HG02943 (cell line): Measurements from ENCODE around the gene TBC1D7.
A peak's percentile ranks its signal among the peaks of the same experiment; 100 is the strongest.

Experiments used
- ATAC-seq: cut with Tn5 transposase; IDR thresholded peaks from one replicate; pipeline ENCODE4 v1.9.1; 2021; ENCODE audit warnings: mild to moderate bottlenecking, low read depth, moderate library complexity; ENCODE audit not compliant: unreplicated experiment

The TBC1D7 gene

GRCh38 chr6:13273931-13274706, 54.2 kb downstream of the TBC1D7 start:
- ATAC-seq, result no peak

- ATAC-seq, result no peak
These were observed 55.0 kb downstream of the TBC1D7 start for GRCh38 chr6:13273202-13273930.

DNA sequence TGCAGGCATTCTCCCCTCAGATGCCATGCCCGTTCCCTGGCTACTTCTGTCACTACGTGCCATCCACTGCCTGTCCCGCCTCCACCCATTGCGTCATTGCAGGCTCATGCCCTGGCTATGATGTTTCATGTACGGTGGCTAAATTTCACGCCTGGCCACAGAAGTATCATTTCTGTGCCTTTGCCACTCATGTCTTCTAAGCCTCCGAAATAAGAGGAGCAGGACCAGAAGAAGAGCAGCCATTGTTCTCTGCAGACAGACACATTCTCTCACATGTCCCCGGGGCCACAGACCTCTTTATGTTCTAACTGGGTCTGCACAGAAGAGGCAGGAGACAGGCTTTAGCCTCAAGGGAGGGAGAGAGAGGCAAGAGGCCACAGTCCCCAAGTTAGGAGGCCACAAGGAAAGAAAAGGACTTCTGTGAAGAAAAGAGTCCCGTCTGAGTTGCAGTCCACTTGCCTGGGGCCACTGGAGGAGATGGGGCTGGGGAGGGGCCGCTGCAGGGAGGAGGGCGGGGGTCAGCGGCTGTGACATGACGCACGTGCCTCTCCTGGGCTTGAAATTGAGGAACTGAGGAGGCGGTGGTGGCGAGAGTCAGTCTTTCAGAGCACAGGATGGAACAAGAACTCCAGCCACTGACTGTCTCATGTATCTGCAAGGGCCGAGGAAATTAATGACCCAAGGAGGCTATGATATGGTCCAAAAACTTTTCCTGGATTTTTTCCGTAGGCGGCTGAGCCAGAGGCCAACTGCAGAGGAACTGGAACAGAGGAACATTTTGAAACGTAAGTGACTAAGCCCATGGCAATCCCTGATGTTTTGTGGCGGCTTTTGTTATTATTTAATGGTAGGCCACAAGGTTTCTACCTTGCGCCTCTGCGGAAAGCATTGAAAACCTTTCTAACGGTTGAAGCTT, 55.9 kb downstream of the TBC1D7 start:
- peak; percentile 63 for ATAC-seq

DNA sequence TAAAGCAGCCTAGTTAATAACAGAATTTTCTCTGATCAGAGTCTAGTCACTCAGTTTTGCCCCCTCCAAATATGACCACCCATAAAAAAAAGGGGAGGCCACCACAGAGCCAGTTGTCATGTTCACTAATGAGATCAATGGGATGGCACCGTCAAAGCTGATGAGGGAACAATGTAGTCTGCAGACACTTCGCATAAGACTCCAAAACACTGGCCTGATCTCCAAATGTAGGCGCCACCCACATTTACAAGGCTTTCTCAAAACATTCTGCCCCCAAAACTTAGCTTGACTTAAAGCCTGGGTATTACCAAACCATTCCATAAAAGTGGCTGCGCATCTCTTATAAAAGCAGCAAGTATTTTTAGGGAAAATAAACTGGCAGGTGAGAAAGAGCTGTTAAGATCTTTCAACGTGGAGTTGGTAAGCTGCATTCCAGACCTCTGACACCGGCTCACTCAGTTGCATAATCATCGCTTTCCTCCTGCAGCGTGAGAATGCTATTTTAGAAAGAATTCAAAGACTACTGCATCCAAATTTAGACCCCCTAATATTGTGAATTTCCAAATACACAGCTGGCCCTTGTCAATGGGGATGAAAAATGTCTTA, 59.3 kb downstream of the TBC1D7 start:
- ATAC-seq, result no peak

DNA sequence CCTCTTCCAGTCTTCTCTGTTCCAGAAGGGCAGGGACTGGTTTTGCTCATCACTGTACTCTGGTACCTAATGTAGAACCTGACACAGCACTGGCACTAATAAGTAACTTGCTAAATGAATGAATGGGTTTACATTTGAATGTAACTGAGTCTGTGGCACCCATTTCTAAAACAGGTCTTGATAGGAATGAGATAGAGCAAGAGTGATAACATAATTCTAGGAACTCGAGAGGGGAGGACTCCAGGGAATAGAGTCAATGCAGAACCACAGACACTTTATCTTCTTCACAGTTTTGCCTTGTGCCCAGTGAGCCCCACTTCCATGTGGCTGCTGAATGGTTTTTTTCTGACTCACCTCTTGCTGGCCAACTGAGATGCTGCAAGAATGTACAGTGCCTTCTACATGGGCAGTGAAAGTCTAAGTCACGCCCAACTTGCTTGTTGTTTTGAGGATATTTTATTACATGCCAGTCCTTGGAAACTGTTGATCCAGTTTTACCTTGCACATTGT, 61.1 kb downstream of the TBC1D7 start:
- ATAC-seq, result no peak

GRCh38 chr6:13263669-13264068, 64.7 kb downstream of the TBC1D7 start:
- ATAC-seq, result no peak

DNA sequence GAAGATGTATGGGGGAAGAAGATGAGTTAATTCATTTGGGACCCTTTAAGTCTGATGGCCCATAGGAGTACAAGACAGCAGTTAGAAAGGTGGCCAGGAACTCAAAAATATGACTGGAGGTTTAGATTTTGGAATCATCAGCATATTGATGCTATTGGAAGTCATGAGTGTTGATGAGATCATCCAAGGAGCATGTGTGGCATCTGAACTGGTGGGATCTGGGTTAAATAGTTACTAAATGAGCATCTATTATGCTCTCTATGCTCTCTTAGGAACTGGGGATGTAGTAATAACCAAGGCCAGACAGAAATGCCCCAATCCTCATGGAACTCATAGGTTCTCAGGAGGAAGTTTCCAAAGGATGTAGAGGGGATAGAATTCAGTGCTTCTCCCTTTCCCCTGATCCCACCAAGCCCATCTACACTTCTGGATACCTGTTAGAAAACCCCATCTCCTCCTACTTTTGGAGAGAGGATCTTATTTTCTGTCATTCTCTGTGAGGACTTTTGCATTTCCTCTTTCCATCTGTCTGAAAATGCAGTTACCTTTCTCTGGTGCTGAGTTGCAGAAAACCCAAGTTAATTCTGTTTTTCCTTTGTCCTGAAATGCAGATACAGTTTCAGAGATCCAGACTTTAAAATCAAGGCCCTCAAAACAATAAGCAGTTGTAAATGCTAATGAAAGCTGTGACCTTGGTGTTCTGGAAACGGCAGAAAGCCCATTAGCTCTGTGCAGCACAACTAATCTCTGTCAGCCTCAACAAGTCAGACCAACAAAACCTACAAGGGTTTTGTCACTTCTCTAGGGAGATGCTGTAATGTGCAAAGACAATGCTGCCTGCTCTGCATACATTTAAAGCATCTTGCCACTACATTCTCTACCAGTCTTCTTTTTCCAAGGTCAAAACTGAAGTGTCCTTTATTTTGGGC, 65.8 kb downstream of the TBC1D7 start:
- ATAC-seq, result no peak

DNA sequence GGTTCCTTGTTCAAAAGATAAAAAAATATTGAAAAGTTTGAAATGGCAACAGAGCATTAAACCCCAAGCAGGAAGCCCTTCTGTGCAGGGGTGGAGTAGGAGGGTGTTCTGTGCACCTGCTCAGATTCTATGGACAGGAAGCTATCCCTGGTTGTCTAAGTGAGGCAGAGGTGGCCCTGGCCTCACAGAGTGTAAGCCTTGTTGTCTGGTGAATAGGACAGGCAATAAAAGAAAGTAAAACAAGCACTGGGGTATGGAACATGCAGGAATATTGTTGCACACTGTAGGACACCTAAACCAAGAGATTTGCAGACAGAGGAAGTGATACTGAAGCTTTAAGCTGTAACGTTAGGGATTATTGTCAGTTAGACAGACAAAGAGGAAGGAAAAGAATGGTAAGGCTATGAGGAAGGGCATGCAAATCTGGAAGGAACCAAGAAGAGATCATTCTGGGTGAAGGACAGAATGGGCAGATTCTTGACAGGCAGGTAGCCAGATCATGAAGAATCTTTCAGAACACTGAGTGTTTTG, 66.8 kb downstream of the TBC1D7 start:
- peak; percentile 59 for ATAC-seq

DNA sequence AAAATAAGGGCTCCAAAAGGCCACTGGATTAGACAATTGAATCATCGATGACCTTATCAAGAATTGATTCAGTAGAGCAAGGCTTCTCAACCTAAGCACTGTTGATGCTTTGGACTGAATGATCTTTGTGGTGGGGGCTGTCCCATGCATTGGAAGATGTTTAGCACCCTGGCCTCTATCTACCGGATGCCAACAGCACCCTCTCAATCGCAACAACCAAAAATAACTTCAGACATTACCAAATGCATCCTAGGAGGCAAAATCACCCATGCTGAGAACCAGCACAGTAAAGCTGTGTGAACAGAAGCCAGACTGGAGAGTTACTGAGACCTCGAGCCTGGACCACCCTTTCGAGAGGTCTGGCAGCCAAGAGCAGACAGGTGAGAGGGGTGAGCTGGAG, 67.5 kb downstream of the TBC1D7 start:
- ATAC-seq, result no peak

- no peak for ATAC-seq
These were observed 68.2 kb downstream of the TBC1D7 start for GRCh38 chr6:13260101-13260598.

- ATAC-seq, result no peak
These were observed 68.9 kb downstream of the TBC1D7 start for GRCh38 chr6:13259393-13259792.

GRCh38 chr6:13256266-13257001, 71.9 kb downstream of the TBC1D7 start:
- no peak for ATAC-seq
